HG03196 (cell line): ENCODE data around the gene TIMM10B.

Experiments used
- ATAC-seq: cut with Tn5 transposase; IDR thresholded peaks from one replicate; pipeline ENCODE4 v1.9.1; 2021; ENCODE audit not compliant: unreplicated experiment

The TIMM10B gene

DNA sequence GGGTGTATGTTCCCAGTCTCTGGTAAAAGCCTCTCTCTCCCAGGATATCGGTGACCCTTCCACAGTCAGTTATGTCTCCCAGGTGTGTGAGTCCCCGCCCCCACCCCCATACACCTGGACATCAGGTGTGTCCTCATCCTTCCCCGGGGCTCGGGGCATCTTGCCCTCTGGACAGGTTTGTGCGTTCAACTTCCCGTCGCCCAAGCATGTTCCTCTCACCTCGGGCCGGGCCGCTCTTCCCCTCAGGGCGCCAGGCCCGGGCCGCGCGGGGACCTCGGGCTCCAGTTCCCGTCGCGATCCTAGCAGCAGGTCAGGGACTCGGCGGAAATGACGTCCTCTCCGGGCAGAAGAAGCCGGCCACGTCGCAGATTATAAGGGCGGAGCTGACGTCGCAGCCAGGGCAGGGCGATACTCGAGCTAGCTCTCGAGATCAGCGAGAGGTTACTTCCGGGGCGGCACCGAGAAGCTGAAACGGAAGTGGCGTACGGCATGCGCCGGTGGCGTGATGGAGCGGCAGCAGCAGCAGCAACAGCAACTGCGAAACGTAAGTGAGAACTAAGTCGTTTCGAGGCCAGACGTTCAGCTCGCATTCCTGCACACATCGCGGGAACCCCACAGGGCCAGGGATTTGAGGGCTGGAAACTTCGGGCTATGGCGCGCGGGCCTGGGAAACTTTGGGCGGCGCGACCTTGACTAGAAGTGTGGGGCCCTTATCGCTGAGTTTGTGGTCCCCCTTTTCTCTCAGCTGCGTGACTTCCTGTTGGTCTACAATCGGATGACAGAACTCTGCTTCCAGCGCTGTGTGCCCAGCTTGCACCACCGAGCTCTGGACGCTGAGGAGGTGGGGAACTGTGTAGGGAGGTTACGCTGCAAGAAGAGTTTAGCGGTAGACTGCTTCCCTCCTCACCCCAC, at the start of gene TIMM10B, which contains the start of gene ARFIP2:
TSS of gene TIMM10B (plus strand) at position 490 of the 912 bp plus-strand sequence. CDS start at position 506, 16 bp downstream.
TSS of gene ARFIP2 (minus strand) at position 320 of the 912 bp plus-strand sequence. CDS start 910 bp downstream, outside the sequence.
- ATAC-seq = peak; percentile 99

DNA sequence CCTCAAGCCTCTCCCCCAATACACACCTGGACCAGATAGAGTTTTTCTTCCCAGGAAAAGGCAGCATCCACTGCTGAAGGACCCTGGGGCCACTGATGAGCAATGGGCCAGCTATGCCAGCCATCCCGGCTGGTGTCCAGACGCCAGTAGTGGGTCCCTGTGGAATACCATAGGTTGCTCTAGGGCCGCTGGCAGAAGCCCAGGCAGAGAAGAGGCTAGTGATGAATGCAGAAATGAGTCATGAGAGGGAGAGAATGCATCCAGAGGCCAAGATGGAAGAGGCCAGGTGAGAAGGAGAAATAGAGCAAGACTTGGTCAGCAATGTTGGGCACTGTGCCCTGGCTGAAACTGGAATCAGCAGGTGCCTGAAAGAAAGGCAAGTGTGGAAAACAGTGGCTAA, 49.4 kb upstream of the TIMM10B start:
- ATAC-seq = no peak

- ATAC-seq = no peak
These were observed 47.2 kb upstream of the TIMM10B start for GRCh38 chr11:6433998-6434660.

GRCh38 chr11:6437423-6437822, 43.9 kb upstream of the TIMM10B start:
- no peak for ATAC-seq

DNA sequence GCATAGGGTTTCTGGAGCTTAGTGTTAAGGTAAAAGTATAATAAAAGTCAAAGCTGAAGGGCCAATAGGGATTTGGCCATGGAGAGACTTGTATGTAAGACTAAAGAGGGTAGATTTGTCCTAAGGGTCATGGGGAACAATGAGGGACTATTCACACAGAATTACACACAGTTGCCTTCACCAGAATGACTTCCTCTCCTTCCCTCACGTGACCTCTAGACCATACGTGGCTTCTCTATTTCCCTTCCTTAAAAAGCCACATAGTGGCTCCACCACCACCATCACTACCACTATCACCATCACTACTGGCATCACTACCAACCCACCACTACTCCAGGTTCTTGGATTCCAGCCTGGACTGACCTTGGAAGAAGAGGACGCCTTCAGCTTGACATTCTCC, 43.3 kb upstream of the TIMM10B start:
- no peak for ATAC-seq

GRCh38 chr11:6438979-6439571, 42.2 kb upstream of the TIMM10B start:
- ATAC-seq = no peak

DNA sequence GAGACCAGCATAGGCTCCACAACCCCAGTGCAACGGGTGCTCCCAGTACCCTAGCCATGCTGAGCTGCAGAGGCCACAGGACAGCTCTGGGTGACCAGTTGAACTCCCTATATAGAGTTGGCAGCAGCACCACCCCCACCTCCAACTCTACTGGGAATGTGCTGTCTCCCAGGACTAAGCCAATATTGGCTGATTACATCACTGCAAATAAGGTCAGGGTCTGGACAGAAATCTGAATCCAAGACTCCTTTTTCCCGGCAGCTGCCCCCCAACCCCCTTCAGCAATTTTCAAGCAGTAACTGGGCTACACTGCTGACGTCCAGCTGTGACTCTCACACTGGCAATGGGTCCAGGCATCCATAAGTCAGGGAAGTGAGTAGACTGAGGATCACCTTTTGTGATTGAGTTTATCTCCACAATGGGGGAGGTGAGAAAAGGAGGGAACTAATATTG, 40.4 kb upstream of the TIMM10B start, which contains the start of gene HPX:
TSS of gene HPX (minus strand) at position 82 of the 453 bp plus-strand sequence. CDS start at position 58, 24 bp downstream.
- no peak for ATAC-seq

DNA sequence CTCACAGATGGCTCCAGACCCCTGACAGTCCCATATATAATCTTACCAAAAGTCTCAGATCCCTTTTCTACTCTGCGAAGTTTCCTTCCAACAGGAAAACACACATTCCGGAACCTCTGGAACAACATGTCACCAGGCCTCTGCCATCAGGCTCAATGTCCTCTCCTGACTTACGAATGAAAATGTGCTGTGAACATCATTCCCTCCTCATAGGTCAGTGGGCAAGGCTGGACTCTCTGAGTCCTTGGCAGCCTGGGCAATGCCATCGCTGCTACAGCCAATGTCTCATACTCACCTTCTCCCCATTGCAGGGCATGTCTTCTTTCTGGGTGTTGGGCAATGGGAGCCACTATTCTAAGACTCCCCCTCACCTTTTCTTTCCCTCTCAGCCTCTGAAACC, 38.9 kb upstream of the TIMM10B start:
- ATAC-seq = no peak

- no peak for ATAC-seq
These were observed 37.9 kb upstream of the TIMM10B start for GRCh38 chr11:6443269-6444003.

- ATAC-seq = no peak
These were observed 32.7 kb upstream of the TIMM10B start for GRCh38 chr11:6448574-6448973.

- no peak for ATAC-seq
These were observed 29.1 kb upstream of the TIMM10B start for GRCh38 chr11:6452219-6452618.

- no peak for ATAC-seq
These were observed 28.1 kb upstream of the TIMM10B start for GRCh38 chr11:6453152-6453551.

DNA sequence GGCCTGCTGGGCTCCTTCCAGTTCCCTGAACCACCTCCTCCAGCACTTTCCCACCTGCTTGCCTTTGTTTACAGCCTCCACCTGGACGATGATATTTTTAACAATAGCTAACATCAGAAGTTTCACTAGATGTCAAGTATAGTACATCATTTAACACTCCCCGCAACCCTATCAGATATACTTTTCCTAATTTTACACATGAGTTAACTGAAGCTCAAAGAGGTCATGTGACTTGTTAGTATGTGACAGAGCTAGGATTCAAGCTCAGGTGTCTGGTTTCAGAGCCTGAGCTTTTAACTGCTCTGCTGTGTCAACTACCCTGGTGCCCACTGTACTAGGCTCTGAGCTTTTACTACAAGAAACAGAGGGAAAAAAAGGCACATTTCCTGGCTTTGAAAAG, 26.2 kb upstream of the TIMM10B start:
- no peak for ATAC-seq

DNA sequence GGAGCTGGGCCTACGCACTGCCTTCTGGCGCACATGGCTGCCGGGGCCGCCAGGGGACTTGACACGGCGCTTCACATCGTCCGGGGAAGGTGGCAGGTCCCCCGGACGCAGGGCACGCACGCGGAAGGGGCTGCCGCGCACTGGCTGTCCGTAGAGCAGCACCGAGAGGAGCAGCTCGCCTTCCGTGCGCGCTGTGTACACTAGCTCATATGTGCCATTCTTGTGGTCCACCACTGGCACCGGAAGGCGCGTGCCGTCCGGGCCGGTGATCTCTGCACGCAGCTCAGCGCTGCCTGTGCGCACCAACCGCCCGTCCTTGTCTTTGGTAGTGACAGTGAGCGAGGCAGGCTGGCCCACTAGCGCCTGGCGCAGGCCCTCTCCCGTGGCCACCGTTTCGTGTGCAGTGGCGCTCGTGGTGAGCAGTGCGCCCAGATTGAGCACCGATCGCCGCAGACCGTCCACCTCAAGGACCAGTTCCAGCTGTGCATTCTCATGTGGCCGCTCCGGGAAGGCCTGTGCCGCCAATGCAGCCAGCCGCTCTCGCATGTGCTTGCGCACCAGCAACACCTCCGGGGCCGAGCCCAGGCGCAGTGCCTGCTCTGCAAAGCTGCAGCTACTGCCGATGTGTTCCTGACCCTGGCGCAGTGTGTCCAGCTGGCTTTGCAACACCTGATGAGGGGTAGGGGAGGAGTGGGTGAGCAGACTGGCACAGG, 24.8 kb upstream of the TIMM10B start:
- no peak for ATAC-seq

DNA sequence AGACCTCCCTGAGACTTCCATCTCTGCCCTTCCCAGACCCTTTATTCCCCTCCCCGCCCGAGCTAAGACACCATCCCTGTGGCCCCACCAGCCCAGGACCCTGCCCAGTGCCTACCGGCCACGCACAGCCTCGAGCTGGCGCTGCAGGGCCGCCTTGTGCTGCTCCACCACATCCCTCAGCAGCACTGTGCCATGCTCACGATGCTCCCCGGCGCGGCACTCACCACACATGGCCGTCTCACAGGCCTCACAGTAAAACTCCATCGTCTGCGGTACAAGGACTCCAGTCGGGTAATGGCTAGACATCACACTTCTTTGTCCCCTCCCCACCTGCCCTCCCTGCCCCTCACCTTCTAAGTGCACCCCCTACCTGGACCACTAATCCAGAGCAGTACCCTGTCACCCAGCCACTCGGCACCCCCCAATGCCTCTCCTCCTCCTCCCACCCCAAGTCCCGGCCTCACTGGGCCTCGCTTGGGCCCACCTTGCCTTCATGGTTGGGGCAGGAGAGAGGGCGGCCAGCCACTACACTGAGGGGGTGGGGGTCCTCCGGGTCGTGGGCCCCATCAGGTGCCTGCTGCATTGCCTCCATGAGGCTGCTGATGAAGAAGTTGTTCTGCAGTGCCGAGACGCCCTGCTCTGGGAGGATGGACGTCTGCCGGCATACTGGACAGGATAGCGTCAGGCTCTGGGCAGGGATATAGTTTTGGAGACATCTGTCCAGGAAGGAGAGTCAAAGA, 23.6 kb upstream of the TIMM10B start:
- ATAC-seq = no peak

GRCh38 chr11:6458352-6459098, 22.8 kb upstream of the TIMM10B start:
- no peak for ATAC-seq

DNA sequence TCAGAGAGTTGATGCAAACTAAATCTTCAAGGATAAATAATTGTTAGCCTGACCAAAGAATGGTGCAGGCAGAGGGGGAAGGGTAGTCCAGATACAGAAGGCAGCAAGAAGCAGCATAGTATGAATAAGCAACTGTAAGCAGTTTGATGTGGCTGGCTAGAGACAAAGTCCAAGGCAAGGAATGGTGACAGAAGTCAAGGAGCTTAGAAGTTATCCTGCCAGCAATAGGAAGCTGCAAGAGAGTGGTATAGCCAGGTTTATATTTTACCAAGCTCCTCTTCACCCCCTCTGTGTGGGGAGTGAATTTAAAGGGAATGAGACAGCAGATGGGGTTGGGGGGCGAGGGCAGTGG, 22.2 kb upstream of the TIMM10B start:
- no peak for ATAC-seq

DNA sequence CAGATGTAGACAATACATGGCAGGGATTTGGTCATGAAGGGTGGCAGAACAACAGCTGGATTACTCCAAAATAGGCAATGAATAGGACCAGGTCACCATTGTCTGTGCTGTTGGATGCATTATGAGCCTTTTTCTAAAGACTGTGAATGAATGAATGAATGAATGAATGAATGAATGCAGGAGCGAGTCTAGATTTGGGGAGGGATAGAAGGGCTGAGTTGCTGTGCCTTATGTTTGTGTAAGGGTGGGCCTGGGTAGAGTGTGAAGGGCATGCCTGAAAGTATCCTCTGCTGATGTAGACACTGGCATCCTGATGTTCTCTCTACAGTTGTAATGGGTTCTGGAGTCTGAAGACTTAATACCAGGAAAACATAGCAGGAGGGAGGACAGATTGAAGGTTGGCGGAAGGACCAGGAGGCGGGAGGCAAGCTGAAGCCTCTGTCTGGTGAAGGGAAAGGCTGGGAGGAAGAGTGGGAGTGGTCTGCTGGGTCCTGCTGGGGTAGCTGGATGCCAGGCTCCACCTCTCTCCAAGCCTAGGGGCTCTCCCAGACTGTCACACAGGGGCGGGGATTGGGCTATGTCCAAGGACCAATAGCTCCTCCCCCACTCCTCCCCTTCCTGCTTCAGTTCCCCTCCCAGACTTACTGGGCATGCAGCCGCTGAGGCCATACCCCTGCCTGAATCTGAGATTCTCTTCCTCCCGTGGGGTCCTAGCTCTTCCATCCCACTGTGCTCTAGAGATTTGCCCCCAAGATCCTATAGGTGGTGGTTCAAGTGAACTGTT, 12.4 kb upstream of the TIMM10B start:
- peak; percentile 64 for ATAC-seq
